IgD-negative memory B cell (primary cell): ENCODE data around the gene COX7A1. TPM values are rescaled to one million over a fixed set of nuclear protein-coding genes. Genes with fewer than 3 reads are reported as not detected.
A peak's percentile ranks its signal among the peaks of the same experiment; 100 is the strongest.
"Not testable (repeated sequence)": the region's sequence is repeated elsewhere in the genome, so short reads cannot be mapped to it uniquely, and the experiment has no call there.

Experiments used
- H3K27ac Mint-ChIP-seq, 3 donors: one replicate each; pipeline ENCODE4 v1.8.0; 2020 to 2022; ENCODE audit warnings: mild to moderate bottlenecking in 3 of 3, mixed read lengths in 3 of 3, moderate library complexity in 1 of 3
- H3K27me3 Mint-ChIP-seq: one replicate; pipeline ENCODE4 v1.8.0; 2021; ENCODE audit warnings: mixed read lengths
- H3K36me3 Mint-ChIP-seq: one replicate; pipeline ENCODE4 v1.8.0; 2020; ENCODE audit warnings: mild to moderate bottlenecking, mixed read lengths
- H3K4me1 Mint-ChIP-seq, 3 donors: one replicate each; pipeline ENCODE4 v1.8.0; 2020 to 2022; ENCODE audit warnings: mixed read lengths in 3 of 3, mild to moderate bottlenecking in 1 of 3
- H3K4me3 Mint-ChIP-seq, 4 donors: one replicate each; pipeline ENCODE4 v1.8.0; 2020 to 2022; ENCODE audit warnings: mild to moderate bottlenecking in 4 of 4, mixed read lengths in 4 of 4, moderate library complexity in 3 of 4
- H3K9me3 Mint-ChIP-seq, 3 donors: one replicate each; pipeline ENCODE4 v1.8.0; 2020 to 2021; ENCODE audit warnings: mixed read lengths in 3 of 3, mild to moderate bottlenecking in 1 of 3
- polyA plus RNA-seq: library from polyadenylated mRNA; unstranded; fragments of 300-500 nt; fragmentation: Illumina TruSeq; gene quantifications from one replicate; pipeline ENCODE4 v1.2.3, GENCODE V29; 2021

Gene COX7A1
- polyA plus RNA-seq, 1 donor from 2014 or later, result not detected

DNA sequence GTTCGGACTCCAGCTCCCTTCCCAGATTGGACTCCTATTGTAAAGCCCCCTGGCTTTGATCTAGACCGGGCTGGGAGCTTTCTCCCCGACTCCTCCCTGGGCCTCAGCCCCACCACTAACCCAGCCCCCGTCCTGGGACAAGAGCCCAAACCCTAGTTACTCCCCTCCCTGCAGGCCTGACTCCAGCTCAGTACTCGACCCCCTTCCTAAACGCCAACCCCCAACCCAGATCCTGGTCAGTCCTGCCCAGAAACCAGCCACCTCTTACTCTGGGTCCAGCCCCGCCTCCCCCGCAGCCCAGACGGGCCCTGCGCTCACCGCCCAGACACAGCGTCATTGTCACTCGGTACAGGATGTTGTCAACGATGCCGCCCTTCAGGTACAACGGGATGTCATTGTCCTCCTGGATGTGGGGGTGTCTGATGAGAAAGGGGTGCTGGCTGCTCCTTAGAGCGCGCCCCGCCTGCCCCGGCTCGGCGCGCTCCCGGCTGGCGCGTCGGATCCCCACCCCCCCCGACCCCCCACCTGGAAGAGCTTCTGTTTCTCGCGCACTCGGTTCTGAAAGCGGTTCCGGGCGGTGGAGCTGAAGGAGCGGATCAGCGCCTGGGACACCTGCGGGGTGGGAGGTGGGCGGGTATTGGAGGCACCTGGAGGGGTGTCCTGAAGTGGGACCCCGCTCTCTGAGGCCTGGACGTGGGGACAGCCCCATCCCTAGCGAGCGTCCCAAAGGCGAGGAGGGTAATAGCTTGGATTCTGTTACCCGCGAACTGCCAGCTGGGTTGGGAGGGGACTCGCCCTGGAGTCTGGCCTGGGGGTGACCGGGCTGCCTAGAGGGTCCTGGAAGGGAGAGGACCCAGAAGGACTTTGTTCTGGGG lies 866 bp downstream of the COX7A1 start:
- Mint-ChIP-seq H3K27ac (no peak overlapping the region), H3K36me3 (peaks cover 7% of the 10 kb centered on the region), H3K9me3 (no peaks in the 10 kb centered on the region), H3K27me3 (no peaks in the 10 kb centered on the region), H3K4me1 (peaks cover 0 to 4% (median 0%) of the 10 kb centered on the region in 3 donors), H3K4me3 (no peak overlapping the region)

DNA sequence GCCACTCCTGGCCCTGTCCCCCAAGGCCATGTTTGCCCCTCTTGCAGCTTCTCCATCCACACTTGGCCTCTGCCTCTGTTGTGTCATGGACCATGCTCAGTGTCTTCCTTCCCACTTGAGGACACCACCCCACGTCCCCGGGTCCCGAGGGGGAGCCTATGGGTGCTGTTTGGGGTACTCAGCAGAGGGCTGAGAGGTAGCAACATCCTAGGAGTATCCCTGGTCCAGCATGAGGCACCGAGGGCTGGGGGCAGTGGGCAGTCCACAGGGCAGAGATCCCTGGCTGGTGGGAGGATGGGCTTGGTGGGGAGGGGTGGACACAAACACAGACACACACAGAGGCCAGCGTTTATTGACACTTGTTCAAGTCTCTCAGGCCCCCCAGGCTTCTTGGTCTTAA lies 1.7 kb downstream of the COX7A1 start:
- no peaks in the 10 kb centered on the region for H3K27me3 Mint-ChIP-seq
- peak overlapping the region in 1 of 3 donors; percentile 67 for H3K27ac Mint-ChIP-seq

DNA sequence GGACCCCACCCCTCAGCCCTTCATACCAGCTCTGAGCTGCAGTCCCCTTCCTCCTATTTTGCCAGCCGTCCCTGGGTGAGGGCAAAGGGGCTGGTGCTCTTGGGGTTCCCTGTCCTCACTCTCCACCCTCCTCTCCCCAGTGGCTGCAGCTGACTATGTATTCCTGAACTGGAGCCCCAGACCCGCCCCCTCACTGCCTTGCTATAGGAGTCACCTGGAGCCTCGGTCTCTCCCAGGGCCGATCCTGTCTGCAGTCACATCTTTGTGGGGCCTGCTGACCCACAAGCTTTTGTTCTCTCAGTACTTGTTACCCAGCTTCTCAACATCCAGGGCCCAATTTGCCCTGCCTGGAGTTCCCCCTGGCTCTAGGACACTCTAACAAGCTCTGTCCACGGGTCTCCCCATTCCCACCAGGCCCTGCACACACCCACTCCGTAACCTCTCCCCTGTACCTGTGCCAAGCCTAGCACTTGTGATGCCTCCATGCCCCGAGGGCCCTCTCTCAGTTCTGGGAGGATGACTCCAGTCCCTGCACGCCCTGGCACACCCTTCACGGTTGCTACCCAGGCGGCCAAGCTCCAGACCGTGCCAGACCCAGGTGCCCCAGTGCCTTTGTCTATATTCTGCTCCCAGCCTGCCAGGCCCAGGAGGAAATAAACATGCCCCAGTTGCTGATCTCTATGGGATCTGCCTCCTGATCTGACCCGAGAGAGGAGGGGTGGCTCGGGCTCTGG lies 2.4 kb downstream of the COX7A1 start:
- no peaks in the 10 kb centered on the region for H3K9me3 Mint-ChIP-seq
- no peaks in the 10 kb centered on the region for H3K27me3 Mint-ChIP-seq
- peaks cover 0 to 5% (median 0%) of the 10 kb centered on the region in 3 donors for H3K4me1 Mint-ChIP-seq
- H3K4me3 Mint-ChIP-seq, result no peak overlapping the region
- H3K27ac Mint-ChIP-seq, result peak overlapping the region in 1 of 3 donors; percentile 67
- H3K36me3 Mint-ChIP-seq, result peaks cover 7% of the 10 kb centered on the region

More for the DNA sequence above, 1.7 kb downstream of the COX7A1 start:
- Mint-ChIP-seq H3K4me3 (no peak overlapping the region), H3K9me3 (no peaks in the 10 kb centered on the region), H3K36me3 (peaks cover 7% of the 10 kb centered on the region), H3K4me1 (peaks cover 0 to 4% (median 0%) of the 10 kb centered on the region in 3 donors)

DNA sequence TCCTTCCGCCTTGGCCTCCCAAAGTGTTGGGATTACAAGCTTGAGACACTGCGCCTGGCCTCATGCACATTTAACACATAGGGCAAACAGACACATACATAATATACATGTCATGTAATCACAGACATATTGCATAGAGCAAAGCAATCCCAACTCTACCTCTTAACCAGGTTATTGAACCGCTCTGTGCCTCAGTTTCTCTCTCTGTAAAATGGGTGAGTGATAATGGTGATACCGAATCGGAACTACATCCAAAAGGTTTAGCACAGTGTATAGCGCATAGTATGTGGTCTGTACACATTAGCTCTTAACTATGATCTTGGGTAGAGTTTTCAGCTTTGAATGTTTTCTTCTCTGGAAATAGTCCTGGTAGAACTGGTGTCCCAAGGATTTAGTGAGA lies 7.6 kb downstream of the COX7A1 start:
- H3K36me3 Mint-ChIP-seq, result peaks cover 19% of the 10 kb centered on the region
- H3K27ac Mint-ChIP-seq, result no peak overlapping the region
- H3K9me3 Mint-ChIP-seq, result peaks cover 0 to 2% (median 0%) of the 10 kb centered on the region in 3 donors
- peaks cover 7 to 15% (median 9%) of the 10 kb centered on the region in 3 donors for H3K4me1 Mint-ChIP-seq
- peak overlapping the region in 1 of 4 donors; percentile 58 for H3K4me3 Mint-ChIP-seq
- H3K27me3 Mint-ChIP-seq, result no peaks in the 10 kb centered on the region

DNA sequence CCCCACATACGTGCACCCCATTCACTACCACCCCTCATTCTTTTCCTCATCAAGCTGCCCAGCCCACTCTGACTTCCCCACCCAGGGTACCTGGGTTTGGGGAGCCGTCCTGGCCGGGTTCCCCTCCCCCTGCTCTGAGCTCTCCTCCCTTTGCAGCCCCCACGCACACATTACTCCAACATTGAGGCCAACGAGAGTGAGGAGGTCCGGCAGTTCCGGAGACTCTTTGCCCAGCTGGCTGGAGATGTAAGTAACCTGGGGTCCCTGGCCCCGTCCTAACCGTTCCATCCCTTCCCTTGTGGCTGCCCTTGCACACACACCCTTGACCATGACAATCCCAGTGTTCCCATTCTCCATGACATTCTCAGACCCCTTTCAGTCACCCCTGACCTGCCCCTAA lies 9.8 kb downstream of the COX7A1 start:
- Mint-ChIP-seq H3K9me3 (peaks cover 0 to 2% (median 0%) of the 10 kb centered on the region in 3 donors), H3K4me3 (peak overlapping the region in 2 of 4 donors; percentile 21 to 86), H3K4me1 (peaks cover 7 to 11% (median 9%) of the 10 kb centered on the region in 3 donors), H3K27me3 (no peaks in the 10 kb centered on the region), H3K27ac (peak overlapping the region in 1 of 3 donors; percentile 1), H3K36me3 (peaks cover 15% of the 10 kb centered on the region)

DNA sequence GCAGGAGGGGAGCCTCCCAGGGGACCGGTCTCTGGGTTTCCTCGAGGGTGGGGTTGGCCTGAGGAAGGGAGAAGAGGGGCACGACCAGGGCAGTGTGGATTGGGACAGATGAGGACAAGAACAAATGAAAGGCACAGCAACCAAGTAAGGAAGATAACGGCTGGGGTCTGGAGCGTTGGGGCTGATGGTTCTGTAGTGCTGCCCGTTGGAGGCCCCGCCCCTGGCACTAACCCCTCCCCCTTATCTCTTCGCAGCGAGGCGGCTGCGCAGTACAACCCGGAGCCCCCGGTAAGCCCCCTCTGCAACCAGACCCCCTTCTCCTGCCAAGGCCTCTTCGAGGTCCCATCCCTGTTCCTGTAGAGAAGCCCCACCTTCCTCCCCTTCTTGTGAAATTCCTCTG lies 10.2 kb downstream of the COX7A1 start:
- Mint-ChIP-seq H3K27ac (peak overlapping the region in 2 of 3 donors; percentile 4 to 82), H3K9me3 (peaks cover 0 to 2% (median 0%) of the 10 kb centered on the region in 3 donors), H3K36me3 (peaks cover 15% of the 10 kb centered on the region), H3K4me1 (peaks cover 7 to 12% (median 9%) of the 10 kb centered on the region in 3 donors), H3K27me3 (no peaks in the 10 kb centered on the region), H3K4me3 (peak overlapping the region in 2 of 4 donors; percentile 86 to 92)

DNA sequence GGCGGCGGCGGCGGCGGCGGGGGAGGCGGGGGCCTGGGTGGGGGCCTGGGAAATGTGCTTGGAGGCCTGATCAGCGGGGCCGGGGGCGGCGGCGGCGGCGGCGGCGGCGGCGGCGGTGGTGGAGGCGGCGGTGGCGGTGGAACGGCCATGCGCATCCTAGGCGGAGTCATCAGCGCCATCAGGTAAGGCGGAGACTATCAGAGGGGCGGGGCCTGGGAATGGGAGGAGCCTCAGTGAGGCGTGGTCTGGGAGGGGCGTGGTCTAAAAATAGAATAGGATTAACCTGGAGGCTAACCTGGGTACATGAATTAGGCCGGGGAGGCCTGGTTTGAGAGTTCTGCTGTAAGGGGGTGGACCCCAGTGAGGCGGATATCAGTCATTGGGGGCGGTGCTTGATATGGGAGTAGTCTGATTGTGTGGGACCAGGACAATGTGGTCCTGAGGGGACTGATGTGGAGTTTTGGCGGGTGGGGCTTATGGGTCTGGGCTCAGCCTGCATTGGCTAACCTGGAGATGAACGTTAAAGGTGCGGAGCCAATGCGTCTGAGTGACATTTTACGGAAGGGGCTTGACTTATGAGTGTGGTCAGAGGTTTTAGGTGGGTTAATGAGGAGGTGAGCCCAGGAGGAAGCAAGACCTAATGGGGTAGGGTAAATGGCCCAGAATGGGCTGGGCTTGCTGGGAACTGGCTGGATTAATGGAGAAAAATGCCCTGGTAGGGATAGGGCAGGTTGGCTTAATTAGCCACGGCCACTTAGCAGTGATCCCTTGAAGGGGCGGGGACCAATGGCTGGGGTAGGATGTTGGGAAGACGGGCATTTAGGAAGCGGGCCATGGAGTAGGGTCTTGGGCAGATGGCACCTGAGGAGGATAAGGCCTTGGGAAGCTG lies 11.0 kb downstream of the COX7A1 start:
- Mint-ChIP-seq H3K4me1 (peaks cover 7 to 18% (median 12%) of the 10 kb centered on the region in 3 donors), H3K9me3 (peaks cover 0 to 2% (median 0%) of the 10 kb centered on the region in 3 donors), H3K36me3 (peaks cover 15% of the 10 kb centered on the region), H3K27me3 (no peaks in the 10 kb centered on the region), H3K27ac (peak overlapping the region; percentile 71 to 94 (median 82)), H3K4me3 (peak overlapping the region; percentile 89 to 98 (median 94))

DNA sequence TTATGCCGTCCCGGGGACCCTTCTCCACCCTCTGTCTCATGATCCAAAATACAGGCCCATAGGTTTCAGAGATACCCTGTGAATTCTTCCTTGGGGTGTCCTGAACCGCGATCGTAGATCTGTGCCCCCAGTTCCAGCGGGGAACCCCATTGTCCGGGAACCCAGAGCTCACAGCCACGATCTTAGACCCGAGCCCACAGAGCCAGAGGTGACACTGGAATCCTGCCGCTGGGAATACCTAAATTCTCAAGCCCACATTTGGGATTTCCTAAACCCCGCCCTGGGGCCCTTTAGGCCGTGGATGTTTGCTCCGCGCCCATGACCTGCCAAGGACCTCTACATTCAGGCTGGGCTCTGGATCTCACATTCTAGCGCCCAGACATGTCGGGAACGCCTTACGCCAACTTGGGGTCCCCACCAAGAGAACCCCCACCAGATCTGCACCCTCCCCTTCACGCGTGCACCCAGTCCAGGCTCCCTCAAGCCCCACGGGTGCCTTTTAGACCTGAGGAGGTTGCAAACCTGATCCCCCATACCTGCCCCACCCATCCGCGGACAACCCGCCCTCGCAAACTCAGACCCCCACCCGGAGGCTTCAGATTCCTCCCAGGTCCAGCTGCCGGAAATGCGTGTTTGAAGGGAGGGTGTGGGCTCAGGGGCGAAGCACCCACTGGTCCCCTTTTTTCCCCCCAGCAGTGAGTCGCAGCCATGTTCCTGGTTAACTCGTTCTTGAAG lies 11.8 kb downstream of the COX7A1 start:
- H3K9me3 Mint-ChIP-seq, result peaks cover 0 to 2% (median 0%) of the 10 kb centered on the region in 3 donors
- peaks cover 15% of the 10 kb centered on the region for H3K36me3 Mint-ChIP-seq
- peak overlapping the region; percentile 89 to 98 (median 94) for H3K4me3 Mint-ChIP-seq
- H3K27ac Mint-ChIP-seq, result peak overlapping the region; percentile 82 to 94 (median 92)
- H3K27me3 Mint-ChIP-seq, result no peaks in the 10 kb centered on the region
- H3K4me1 Mint-ChIP-seq, result peaks cover 7 to 21% (median 12%) of the 10 kb centered on the region in 3 donors

DNA sequence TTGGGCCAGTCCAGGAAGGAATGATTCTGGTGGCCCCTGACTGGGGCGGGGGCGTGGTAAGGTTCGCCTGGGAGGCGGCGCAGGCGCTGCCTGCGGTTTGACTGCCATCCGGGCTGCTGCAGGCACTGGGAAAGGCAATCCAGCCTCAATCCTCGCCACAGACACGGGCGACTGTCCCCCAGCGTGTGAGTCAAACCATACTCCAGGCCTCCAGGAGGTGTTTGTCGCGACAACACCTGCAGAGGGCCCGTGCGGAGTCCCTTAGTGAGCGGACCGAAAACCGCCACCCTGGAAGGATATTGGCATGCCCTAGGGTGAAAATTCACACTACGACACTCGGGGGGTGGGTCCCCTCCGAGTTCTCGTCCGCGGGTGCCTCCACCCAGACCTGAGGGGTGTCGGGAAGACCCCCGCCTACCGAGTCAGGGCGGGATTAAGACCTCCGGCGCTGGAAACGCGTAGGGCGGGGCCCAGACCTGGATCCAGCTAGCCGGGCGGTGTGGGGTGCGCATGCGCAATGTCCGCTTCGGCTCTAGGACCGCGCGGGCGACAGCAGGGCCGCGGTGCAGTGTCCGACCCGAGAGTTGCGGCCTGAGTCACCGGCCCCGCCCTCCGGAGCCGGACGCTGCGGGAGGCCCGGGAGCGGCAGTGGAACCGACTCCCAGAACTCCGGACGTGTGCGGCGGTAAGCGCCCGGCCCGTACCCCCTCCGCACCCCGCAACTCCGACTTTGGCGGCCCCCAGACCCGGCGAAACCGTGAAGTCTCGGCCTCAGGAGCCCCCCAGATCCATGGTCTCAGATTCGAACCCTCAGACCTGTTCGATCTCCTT lies 12.6 kb downstream of the COX7A1 start, which contains the start of gene CAPNS1:
TSS of gene CAPNS1 (plus strand) at position 594 of the 831 bp plus-strand sequence. CDS start 946 bp downstream, outside the sequence.
- Mint-ChIP-seq H3K36me3 (peaks cover 14% of the 10 kb centered on the region), H3K4me1 (peaks cover 7 to 22% (median 12%) of the 10 kb centered on the region in 3 donors), H3K4me3 (peak within 1 kb of the TSS; percentile 89 to 98 (median 94)), H3K27ac (peak within 1 kb of the TSS; percentile 82 to 94 (median 92)), H3K9me3 (peaks cover 0 to 2% (median 0%) of the 10 kb centered on the region in 3 donors), H3K27me3 (no peaks in the 10 kb centered on the region)

DNA sequence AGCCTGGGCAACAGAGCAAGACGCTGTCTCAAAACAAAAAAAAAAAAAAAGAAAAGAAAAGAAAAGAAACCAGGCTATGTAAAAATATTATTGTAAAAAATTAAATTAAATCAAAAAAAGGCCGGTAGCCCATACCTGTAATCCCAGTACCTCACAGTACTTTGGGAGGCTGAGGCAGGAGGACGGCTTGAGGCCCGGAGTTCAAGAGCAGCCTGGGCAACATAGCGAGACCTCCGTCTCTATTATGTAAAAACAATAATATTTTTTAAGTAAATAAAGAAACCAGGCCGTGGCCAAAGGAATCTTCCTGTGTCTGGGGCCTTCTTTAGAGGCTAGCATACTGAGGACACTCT lies 13.2 kb downstream of the COX7A1 start:
- H3K4me3 Mint-ChIP-seq, result peak overlapping the region; percentile 89 to 98 (median 94)
- peak overlapping the region; percentile 82 to 94 (median 92) for H3K27ac Mint-ChIP-seq
- no peaks in the 10 kb centered on the region for H3K27me3 Mint-ChIP-seq
- peaks cover 0 to 2% (median 0%) of the 10 kb centered on the region in 3 donors for H3K9me3 Mint-ChIP-seq
- peaks cover 12% of the 10 kb centered on the region for H3K36me3 Mint-ChIP-seq
- H3K4me1 Mint-ChIP-seq, result peaks cover 7 to 22% (median 12%) of the 10 kb centered on the region in 3 donors

DNA sequence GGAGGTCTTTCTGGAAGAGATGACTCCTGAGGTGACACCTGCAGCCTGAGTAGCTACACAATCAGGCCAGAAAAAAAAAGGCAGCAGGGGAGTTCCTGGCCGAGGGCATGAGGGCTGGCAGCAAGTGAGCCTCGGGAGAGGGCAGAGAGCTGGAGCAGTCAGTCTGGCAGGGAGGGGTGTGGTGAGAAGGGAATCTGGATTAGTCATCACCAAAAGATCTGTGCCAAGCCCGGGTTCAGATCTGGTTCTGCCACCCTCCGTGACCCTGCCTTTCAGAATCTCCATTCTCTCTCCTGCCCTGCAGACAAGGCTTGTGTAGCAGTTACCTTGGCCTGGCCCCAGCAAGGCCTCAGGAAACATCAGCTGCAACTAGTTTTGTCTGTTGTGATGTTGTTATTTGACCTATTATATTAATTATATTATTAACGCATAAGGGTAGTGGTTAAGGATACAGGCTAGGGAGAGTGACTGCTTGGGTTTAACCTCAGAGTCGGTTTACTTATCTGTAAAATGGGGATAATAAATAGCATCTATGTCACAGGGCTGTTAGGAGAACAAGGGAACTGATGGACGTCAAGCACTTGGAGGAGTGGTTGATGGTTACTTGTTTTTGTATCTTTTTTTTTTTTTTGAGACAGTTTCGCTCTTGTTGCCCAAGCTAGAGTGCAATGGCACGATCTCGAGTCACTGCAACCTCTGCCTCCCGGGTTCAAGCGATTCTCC lies 15.1 kb downstream of the COX7A1 start:
- H3K4me1 Mint-ChIP-seq, result peaks cover 7 to 22% (median 10%) of the 10 kb centered on the region in 3 donors
- H3K36me3 Mint-ChIP-seq, result peaks cover 11% of the 10 kb centered on the region
- peak overlapping the region in 1 of 3 donors; percentile 81 for H3K27ac Mint-ChIP-seq
- H3K27me3 Mint-ChIP-seq, result peaks cover 3% of the 10 kb centered on the region
- peak overlapping the region in 2 of 4 donors; percentile 77 to 80 for H3K4me3 Mint-ChIP-seq
- H3K9me3 Mint-ChIP-seq, result peaks cover 0 to 2% (median 0%) of the 10 kb centered on the region in 3 donors

DNA sequence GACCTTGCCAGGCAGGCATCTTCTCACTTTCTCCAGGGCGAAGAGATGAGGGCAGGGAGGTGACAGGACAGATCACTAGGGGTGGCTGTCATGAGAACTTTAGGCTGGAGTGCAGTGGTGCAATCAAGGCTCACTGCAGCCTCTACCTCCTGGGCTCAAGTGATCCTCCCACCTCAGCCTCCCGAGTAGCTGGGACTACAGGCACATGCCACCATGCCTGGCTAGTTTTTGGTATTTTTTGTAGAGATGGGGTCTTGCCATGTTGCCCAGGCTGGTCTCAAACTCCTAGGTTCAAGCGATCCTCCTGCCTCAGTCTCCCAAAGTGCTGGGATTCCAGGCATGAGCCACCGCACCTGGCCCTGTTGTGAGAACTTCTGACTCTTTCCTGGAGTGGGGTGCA lies 17.4 kb downstream of the COX7A1 start:
- peak overlapping the region in 1 of 4 donors; percentile 32 for H3K4me3 Mint-ChIP-seq
- H3K27ac Mint-ChIP-seq, H3K9me3 Mint-ChIP-seq, H3K27me3 Mint-ChIP-seq, H3K36me3 Mint-ChIP-seq: not testable (repeated sequence)
- peaks cover 0 to 13% (median 3%) of the 10 kb centered on the region in 3 donors for H3K4me1 Mint-ChIP-seq
